HepG2 (cell line): ENCODE results near the gene TEDC2. TPM values are rescaled to one million over a fixed set of nuclear protein-coding genes. Genes with fewer than 3 reads are reported as not detected.
A peak's percentile ranks its signal among the peaks of the same experiment; 100 is the strongest.

Experiments used
- ATAD3A ChIP-seq: sonication (generic); formaldehyde crosslinking; IDR thresholded peaks from 2 replicates; pipeline ENCODE4 v1.4.0; 2020; ENCODE audit warnings: missing genetic modification reagents
- CBX5 ChIP-seq: sonication (generic); formaldehyde crosslinking; IDR thresholded peaks from 2 replicates; pipeline ENCODE4 v1.4.0; 2020; ENCODE audit warnings: missing genetic modification reagents, borderline replicate concordance
- ETS1 ChIP-seq: sonication (generic); formaldehyde crosslinking; IDR thresholded peaks from 2 replicates; pipeline ENCODE4 v1.4.0; 2020; ENCODE audit warnings: missing genetic modification reagents
- HNF4G ChIP-seq, 2 experiments: sonication (generic) in 1 of 2; formaldehyde crosslinking in 1 of 2; IDR thresholded peaks; 2 replicates each; pipeline versions ENCODE4 v1.4.0 to v1.6.1; 2011 to 2020; ENCODE audit warnings: borderline replicate concordance in 2 of 2, low read depth in 2 of 2, mild to moderate bottlenecking in 2 of 2, low read length in 1 of 2, missing genetic modification reagents in 1 of 2, moderate library complexity in 1 of 2
- MYNN ChIP-seq: sonication (generic); formaldehyde crosslinking; IDR thresholded peaks from 2 replicates; pipeline ENCODE4 v1.4.0; 2020; ENCODE audit warnings: mild to moderate bottlenecking, low read depth, missing genetic modification reagents
- NR2F6 ChIP-seq, 2 experiments: IDR thresholded peaks; 2 replicates each; pipeline ENCODE4 v1.6.1; 2016; ENCODE audit warnings: antibody characterized with exemption in 1 of 2, mild to moderate bottlenecking in 1 of 2
- ZNF143 ChIP-seq: sonication (generic); formaldehyde crosslinking; IDR thresholded peaks from 2 replicates; pipeline ENCODE4 v1.4.0; 2020; ENCODE audit warnings: missing genetic modification reagents
- ZNF337 ChIP-seq: sonication (generic); formaldehyde crosslinking; IDR thresholded peaks from 2 replicates; pipeline ENCODE4 v1.5.1; 2020; ENCODE audit warnings: missing genetic modification reagents, low read depth, mild to moderate bottlenecking, borderline replicate concordance
- ZNF7 ChIP-seq: IDR thresholded peaks from 2 replicates; pipeline ENCODE4 v1.6.1; 2016; ENCODE audit warnings: missing biosample characterization, missing genetic modification reagents
- polyA plus RNA-seq, 8 experiments: library from polyadenylated mRNA; depleted of rRNA in 3 of 8; stranded (reverse) in 7 of 8; unstranded in 1 of 8; fragments of >200 nt; fragmentation: Illumina TruSeq in 4 of 8; extraction: Trizol in 4 of 8; gene quantifications; 2 replicates each; pipeline versions ENCODE4 v1.2.1 to v1.2.3, GENCODE V29; 2011 to 2016; ENCODE audit warnings: low read depth in 4 of 8, missing spikeins in 1 of 8, mixed read lengths in 1 of 8; ENCODE audit not compliant: insufficient read depth in 1 of 8
- total RNA-seq, 5 experiments: library from RNA; depleted of rRNA; stranded (reverse); fragments of >200 nt; fragmentation: Illumina TruSeq; extraction: Trizol; gene quantifications; 2 replicates each; pipeline ENCODE4 v1.2.3, GENCODE V29; 2016; ENCODE audit warnings: low read depth in 1 of 5
- TF ChIP-seq, protein P1 (sequence below): sonication (generic); formaldehyde crosslinking; IDR thresholded peaks from 2 replicates; pipeline ENCODE4 v1.5.1; 2020; ENCODE audit warnings: mild to moderate bottlenecking, missing genetic modification reagents, moderate library complexity
- TF ChIP-seq, protein P2 (sequence below): sonication (generic); formaldehyde crosslinking; IDR thresholded peaks from 2 replicates; pipeline ENCODE4 v1.5.0; 2020; ENCODE audit warnings: mild to moderate bottlenecking, missing genetic modification reagents
- TF ChIP-seq, protein P3 (sequence below): sonication (generic); formaldehyde crosslinking; conservative IDR thresholded peaks from 2 replicates; pipeline ENCODE4 v1.4.0; 2020; ENCODE audit warnings: mild to moderate bottlenecking, missing genetic modification reagents, moderate library complexity
- TF ChIP-seq, protein P4 (sequence below): sonication (generic); formaldehyde crosslinking; conservative IDR thresholded peaks from 2 replicates; pipeline ENCODE4 v1.8.0; 2022; ENCODE audit warnings: missing genetic modification reagents

Gene TEDC2
- total and polyA plus RNA-seq, 2 of the 13 experiments (the other 11 are each of a cell fraction or from before 2014, with no cell fraction given) = 6.2 to 24.4 TPM

GRCh38 chr16:2429034-2429770, 30.7 kb upstream of the TEDC2 start, which contains the start of gene CCNF (continued):
- TF ChIP-seq ZNF337 (no peak), ZNF143 (CRISPR knock-in tag) (peak; percentile 46; the same call in 1 of the 2 replicates), ETS1 (CRISPR knock-in tag) (no peak), ZNF7 (CRISPR knock-in tag) (no peak), NR2F6 (IDR thresholded peaks at IDR 0.05) (no peak), NR2F6 (CRISPR knock-in tag; IDR thresholded peaks at IDR 0.05) (0 out of 2 replicates have a peak, but pooled peaks have one; percentile 18), CBX5 (CRISPR knock-in tag) (no peak), ATAD3A (CRISPR knock-in tag) (no peak), HNF4G (IDR thresholded peaks at IDR 0.05; ENCODE audit: borderline replicate concordance, low read depth, low read length) (no peak), HNF4G (CRISPR knock-in tag; IDR thresholded peaks at IDR 0.05; ENCODE audit: borderline replicate concordance, low read depth) (no peak), MYNN (no peak)
- TF ChIP-seq, protein P1, sequence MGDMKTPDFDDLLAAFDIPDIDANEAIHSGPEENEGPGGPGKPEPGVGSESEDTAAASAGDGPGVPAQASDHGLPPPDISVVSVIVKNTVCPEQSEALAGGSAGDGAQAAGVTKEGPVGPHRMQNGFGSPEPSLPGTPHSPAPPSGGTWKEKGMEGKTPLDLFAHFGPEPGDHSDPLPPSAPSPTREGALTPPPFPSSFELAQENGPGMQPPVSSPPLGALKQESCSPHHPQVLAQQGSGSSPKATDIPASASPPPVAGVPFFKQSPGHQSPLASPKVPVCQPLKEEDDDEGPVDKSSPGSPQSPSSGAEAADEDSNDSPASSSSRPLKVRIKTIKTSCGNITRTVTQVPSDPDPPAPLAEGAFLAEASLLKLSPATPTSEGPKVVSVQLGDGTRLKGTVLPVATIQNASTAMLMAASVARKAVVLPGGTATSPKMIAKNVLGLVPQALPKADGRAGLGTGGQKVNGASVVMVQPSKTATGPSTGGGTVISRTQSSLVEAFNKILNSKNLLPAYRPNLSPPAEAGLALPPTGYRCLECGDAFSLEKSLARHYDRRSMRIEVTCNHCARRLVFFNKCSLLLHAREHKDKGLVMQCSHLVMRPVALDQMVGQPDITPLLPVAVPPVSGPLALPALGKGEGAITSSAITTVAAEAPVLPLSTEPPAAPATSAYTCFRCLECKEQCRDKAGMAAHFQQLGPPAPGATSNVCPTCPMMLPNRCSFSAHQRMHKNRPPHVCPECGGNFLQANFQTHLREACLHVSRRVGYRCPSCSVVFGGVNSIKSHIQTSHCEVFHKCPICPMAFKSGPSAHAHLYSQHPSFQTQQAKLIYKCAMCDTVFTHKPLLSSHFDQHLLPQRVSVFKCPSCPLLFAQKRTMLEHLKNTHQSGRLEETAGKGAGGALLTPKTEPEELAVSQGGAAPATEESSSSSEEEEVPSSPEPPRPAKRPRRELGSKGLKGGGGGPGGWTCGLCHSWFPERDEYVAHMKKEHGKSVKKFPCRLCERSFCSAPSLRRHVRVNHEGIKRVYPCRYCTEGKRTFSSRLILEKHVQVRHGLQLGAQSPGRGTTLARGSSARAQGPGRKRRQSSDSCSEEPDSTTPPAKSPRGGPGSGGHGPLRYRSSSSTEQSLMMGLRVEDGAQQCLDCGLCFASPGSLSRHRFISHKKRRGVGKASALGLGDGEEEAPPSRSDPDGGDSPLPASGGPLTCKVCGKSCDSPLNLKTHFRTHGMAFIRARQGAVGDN (CRISPR knock-in tag) = peak; percentile 94
- TF ChIP-seq, protein P2, sequence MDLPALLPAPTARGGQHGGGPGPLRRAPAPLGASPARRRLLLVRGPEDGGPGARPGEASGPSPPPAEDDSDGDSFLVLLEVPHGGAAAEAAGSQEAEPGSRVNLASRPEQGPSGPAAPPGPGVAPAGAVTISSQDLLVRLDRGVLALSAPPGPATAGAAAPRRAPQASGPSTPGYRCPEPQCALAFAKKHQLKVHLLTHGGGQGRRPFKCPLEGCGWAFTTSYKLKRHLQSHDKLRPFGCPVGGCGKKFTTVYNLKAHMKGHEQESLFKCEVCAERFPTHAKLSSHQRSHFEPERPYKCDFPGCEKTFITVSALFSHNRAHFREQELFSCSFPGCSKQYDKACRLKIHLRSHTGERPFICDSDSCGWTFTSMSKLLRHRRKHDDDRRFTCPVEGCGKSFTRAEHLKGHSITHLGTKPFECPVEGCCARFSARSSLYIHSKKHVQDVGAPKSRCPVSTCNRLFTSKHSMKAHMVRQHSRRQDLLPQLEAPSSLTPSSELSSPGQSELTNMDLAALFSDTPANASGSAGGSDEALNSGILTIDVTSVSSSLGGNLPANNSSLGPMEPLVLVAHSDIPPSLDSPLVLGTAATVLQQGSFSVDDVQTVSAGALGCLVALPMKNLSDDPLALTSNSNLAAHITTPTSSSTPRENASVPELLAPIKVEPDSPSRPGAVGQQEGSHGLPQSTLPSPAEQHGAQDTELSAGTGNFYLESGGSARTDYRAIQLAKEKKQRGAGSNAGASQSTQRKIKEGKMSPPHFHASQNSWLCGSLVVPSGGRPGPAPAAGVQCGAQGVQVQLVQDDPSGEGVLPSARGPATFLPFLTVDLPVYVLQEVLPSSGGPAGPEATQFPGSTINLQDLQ (CRISPR knock-in tag) = 0 out of 2 replicates have a peak, but pooled peaks have one; percentile 77
- TF ChIP-seq, protein P3, sequence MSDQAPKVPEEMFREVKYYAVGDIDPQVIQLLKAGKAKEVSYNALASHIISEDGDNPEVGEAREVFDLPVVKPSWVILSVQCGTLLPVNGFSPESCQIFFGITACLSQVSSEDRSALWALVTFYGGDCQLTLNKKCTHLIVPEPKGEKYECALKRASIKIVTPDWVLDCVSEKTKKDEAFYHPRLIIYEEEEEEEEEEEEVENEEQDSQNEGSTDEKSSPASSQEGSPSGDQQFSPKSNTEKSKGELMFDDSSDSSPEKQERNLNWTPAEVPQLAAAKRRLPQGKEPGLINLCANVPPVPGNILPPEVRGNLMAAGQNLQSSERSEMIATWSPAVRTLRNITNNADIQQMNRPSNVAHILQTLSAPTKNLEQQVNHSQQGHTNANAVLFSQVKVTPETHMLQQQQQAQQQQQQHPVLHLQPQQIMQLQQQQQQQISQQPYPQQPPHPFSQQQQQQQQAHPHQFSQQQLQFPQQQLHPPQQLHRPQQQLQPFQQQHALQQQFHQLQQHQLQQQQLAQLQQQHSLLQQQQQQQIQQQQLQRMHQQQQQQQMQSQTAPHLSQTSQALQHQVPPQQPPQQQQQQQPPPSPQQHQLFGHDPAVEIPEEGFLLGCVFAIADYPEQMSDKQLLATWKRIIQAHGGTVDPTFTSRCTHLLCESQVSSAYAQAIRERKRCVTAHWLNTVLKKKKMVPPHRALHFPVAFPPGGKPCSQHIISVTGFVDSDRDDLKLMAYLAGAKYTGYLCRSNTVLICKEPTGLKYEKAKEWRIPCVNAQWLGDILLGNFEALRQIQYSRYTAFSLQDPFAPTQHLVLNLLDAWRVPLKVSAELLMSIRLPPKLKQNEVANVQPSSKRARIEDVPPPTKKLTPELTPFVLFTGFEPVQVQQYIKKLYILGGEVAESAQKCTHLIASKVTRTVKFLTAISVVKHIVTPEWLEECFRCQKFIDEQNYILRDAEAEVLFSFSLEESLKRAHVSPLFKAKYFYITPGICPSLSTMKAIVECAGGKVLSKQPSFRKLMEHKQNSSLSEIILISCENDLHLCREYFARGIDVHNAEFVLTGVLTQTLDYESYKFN (CRISPR knock-in tag) = peak; percentile 40; the same call in 1 of the 2 replicates
- TF ChIP-seq, protein P4, sequence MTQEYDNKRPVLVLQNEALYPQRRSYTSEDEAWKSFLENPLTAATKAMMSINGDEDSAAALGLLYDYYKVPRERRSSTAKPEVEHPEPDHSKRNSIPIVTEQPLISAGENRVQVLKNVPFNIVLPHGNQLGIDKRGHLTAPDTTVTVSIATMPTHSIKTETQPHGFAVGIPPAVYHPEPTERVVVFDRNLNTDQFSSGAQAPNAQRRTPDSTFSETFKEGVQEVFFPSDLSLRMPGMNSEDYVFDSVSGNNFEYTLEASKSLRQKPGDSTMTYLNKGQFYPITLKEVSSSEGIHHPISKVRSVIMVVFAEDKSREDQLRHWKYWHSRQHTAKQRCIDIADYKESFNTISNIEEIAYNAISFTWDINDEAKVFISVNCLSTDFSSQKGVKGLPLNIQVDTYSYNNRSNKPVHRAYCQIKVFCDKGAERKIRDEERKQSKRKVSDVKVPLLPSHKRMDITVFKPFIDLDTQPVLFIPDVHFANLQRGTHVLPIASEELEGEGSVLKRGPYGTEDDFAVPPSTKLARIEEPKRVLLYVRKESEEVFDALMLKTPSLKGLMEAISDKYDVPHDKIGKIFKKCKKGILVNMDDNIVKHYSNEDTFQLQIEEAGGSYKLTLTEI (CRISPR knock-in tag) = no peak
